DND-41 (cell line): ENCODE measurements around the gene CEP70.
"Not testable (repeated sequence)": the region's sequence is repeated elsewhere in the genome, so short reads cannot be mapped to it uniquely, and the experiment has no call there.

ENCODE experiments used
- ATAC-seq: fragments of 200-7000 bp; cut with Tn5 transposase; 3 replicates; pipeline ENCODE4 v1.9.1; 2021; ENCODE audit warnings: low read depth; ENCODE audit not compliant: insufficient read depth
- DNase-seq: peaks from one replicate; pipeline ENCODE4 v3.0.0-alpha.2; 2020
- H2AFZ ChIP-seq: 2 replicates; pipeline ENCODE4 v1.6.0; 2012; ENCODE audit warnings: low read depth, low read length
- H3K27ac ChIP-seq: 2 replicates; pipeline ENCODE4 v1.5.1; 2012; ENCODE audit warnings: low read length, inconsistent platforms
- H3K27me3 ChIP-seq: fragments of 200-600 bp; sonication (generic); 2 replicates; pipeline ENCODE4 v1.6.0; 2012; ENCODE audit warnings: low read length, mild to moderate bottlenecking, inconsistent platforms; ENCODE audit not compliant: insufficient read depth, poor library complexity
- H3K36me3 ChIP-seq: 2 replicates; pipeline ENCODE4 v1.5.1; 2012; ENCODE audit warnings: low read length, inconsistent platforms; ENCODE audit not compliant: insufficient read depth
- H3K4me1 ChIP-seq: 2 replicates; pipeline ENCODE4 v1.5.1; 2012; ENCODE audit warnings: mild to moderate bottlenecking, low read length; ENCODE audit not compliant: insufficient read depth
- H3K4me2 ChIP-seq: 2 replicates; pipeline ENCODE4 v1.6.0; 2012; ENCODE audit warnings: mild to moderate bottlenecking, moderate library complexity, low read length, inconsistent platforms; ENCODE audit not compliant: insufficient read depth
- H3K4me3 ChIP-seq, 2 experiments: fragments of 200-600 bp in 1 of 2; shearing (Covaris generic) in 1 of 2; 2 replicates each; pipeline ENCODE4 v1.5.1; 2012 to 2016; ENCODE audit warnings: inconsistent platforms in 2 of 2, low read length in 2 of 2, mild to moderate bottlenecking in 2 of 2, low read depth in 1 of 2, moderate library complexity in 1 of 2
- H3K79me2 ChIP-seq: 2 replicates; pipeline ENCODE4 v1.6.0; 2012; ENCODE audit warnings: low read length, inconsistent platforms; ENCODE audit not compliant: insufficient read depth
- H3K9ac ChIP-seq: 2 replicates; pipeline ENCODE4 v1.6.0; 2012; ENCODE audit warnings: low read depth, mild to moderate bottlenecking, inconsistent platforms, low read length, moderate library complexity
- H3K9me3 ChIP-seq: 2 replicates; pipeline ENCODE4 v1.5.1; 2012; ENCODE audit warnings: low read length, moderate library complexity, mild to moderate bottlenecking, inconsistent platforms; ENCODE audit not compliant: insufficient read depth, severe bottlenecking
- H4K20me1 ChIP-seq: 2 replicates; pipeline ENCODE4 v1.6.0; 2012; ENCODE audit warnings: low read length; ENCODE audit not compliant: insufficient read depth
- EZH2 ChIP-seq: IDR thresholded peaks from 3 replicates; pipeline ENCODE4 v1.6.1; 2012; ENCODE audit warnings: borderline replicate concordance, low read depth, mild to moderate bottlenecking, moderate library complexity, low read length, inconsistent platforms; ENCODE audit not compliant: severe bottlenecking
- TF ChIP-seq, protein P1 (sequence below): IDR thresholded peaks from 2 replicates; pipeline ENCODE4 v1.5.1; 2012; ENCODE audit warnings: borderline replicate concordance, low read length, moderate library complexity, mild to moderate bottlenecking; ENCODE audit not compliant: poor library complexity, severe bottlenecking; ENCODE audit errors: extremely low read depth

The CEP70 gene

DNA sequence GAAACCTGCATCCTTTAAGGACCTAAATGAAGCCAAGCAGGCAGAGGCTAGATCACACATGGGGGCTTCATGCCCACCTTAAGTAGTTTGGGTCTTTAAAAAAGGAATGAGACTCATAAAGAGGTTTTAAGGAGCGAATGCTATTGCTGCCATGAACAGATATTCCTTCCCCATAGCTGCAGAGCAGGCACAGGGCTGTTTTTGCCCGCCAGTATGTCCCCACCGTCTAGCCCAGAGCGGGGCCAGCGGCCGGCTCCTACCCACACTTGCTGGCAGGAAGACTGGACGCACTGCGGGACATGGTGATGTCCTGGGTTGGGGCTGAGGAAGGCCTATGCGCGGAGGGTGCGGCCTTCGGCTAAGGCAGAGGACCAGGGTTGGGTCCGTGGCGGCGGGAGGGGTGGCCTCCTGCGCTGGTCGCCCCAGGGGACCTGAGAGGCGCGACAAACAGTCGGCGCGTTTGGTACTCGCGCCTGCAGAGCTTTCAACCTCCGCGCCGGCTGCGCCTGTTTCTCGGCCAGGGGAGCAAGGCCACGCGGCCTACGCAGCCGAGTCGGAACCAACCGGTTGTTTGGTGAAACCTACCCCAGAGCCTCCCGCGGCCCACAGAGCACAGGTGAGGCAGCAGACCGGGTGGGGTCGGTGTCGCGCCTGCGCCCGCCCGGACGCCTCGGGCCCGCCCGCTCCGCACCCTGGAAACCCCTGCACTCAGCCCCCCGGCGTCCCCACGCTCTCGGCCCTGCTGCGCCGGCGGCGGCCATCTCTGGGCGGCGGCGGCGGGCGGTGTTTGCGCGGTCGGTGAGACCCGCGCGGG is 14.5 kb upstream of the CEP70 start, which contains the start of gene FAIM:
Gene FAIM, plus strand, starts transcription at position 450 of the 814 bp plus-strand sequence. CDS start 10,956 bp downstream, outside the sequence.
- Histone ChIP-seq H3K9me3 (no peaks in the 10 kb centered on the region), H3K36me3 (no peaks in the 10 kb centered on the region), H3K9ac (peak within 1 kb of the TSS; percentile 88), H3K4me1 (peaks cover 43% of the 10 kb centered on the region), H4K20me1 (no peaks in the 10 kb centered on the region), H3K27me3 (peaks cover 7% of the 10 kb centered on the region), H3K79me2 (no peaks in the 10 kb centered on the region; the same call in 1 of the 2 replicates), H3K4me2 (peak within 1 kb of the TSS; percentile 71), H3K27ac (peak within 1 kb of the TSS; percentile 82), H2AFZ (peak within 1 kb of the TSS; percentile 91), H3K4me3 (peak within 1 kb of the TSS; percentile 60 to 72)
- TF ChIP-seq, protein P1, sequence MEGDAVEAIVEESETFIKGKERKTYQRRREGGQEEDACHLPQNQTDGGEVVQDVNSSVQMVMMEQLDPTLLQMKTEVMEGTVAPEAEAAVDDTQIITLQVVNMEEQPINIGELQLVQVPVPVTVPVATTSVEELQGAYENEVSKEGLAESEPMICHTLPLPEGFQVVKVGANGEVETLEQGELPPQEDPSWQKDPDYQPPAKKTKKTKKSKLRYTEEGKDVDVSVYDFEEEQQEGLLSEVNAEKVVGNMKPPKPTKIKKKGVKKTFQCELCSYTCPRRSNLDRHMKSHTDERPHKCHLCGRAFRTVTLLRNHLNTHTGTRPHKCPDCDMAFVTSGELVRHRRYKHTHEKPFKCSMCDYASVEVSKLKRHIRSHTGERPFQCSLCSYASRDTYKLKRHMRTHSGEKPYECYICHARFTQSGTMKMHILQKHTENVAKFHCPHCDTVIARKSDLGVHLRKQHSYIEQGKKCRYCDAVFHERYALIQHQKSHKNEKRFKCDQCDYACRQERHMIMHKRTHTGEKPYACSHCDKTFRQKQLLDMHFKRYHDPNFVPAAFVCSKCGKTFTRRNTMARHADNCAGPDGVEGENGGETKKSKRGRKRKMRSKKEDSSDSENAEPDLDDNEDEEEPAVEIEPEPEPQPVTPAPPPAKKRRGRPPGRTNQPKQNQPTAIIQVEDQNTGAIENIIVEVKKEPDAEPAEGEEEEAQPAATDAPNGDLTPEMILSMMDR = no peak
- peak; percentile 6 for TF ChIP-seq EZH2
- ATAC-seq (peak; percentile 76), DNase-seq (peak; percentile 57)

DNA sequence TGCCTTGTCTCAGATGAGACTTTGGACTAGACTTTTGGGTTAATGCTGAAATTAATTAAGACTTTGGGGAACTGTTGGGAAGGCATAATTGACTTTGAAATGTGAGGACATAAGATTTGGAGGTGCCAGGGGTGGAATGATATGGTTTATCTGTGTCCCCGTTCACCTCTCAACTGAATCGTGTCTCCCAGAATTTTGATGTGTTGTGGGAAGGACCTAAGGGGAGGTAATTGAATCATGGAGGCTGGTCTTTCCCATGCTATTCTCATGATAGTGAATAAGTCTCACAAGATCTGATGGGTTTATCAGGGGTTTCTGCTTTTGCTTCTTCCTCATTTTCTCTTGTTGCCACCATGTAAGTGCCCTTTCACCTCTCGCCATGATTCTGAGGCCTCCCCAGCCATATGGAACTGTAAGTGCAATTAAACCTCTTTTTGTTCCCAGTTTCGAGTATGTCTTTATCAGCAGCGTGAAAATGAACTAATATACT is 10.1 kb upstream of the CEP70 start:
- not testable (repeated sequence) for H3K79me2 ChIP-seq, H3K27ac ChIP-seq, H3K9ac ChIP-seq, DNase-seq, H3K36me3 ChIP-seq, H4K20me1 ChIP-seq, ATAC-seq, H2AFZ ChIP-seq, H3K27me3 ChIP-seq, H3K4me2 ChIP-seq, H3K4me3 ChIP-seq, H3K9me3 ChIP-seq
- H3K4me1 ChIP-seq = peaks cover 14% of the 10 kb centered on the region

DNA sequence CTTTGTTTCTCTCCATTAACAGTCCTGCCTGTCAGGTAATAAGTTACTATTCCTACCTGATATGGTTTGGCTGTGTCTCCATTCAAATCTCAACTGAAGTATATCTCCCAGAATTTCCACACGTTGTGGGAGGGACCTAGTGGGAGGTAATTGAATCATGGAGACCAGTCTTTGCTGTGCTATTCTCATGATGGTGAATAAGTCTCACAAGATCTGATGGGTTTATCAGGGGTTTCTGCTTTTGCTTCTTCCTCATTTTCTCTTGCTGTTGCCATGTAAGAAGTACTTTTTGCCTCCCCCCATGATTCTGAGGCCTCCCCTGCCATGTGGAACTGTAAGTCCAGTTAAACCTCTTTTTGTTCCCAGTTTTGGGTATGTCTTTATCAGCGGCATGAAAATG is 7.6 kb upstream of the CEP70 start:
- not testable (repeated sequence) for H2AFZ ChIP-seq, H4K20me1 ChIP-seq, H3K9ac ChIP-seq, H3K4me3 ChIP-seq, H3K27ac ChIP-seq, H3K79me2 ChIP-seq, H3K27me3 ChIP-seq, H3K4me1 ChIP-seq, H3K4me2 ChIP-seq, DNase-seq, H3K36me3 ChIP-seq, ATAC-seq
- peaks cover 14% of the 10 kb centered on the region for H3K9me3 ChIP-seq

DNA sequence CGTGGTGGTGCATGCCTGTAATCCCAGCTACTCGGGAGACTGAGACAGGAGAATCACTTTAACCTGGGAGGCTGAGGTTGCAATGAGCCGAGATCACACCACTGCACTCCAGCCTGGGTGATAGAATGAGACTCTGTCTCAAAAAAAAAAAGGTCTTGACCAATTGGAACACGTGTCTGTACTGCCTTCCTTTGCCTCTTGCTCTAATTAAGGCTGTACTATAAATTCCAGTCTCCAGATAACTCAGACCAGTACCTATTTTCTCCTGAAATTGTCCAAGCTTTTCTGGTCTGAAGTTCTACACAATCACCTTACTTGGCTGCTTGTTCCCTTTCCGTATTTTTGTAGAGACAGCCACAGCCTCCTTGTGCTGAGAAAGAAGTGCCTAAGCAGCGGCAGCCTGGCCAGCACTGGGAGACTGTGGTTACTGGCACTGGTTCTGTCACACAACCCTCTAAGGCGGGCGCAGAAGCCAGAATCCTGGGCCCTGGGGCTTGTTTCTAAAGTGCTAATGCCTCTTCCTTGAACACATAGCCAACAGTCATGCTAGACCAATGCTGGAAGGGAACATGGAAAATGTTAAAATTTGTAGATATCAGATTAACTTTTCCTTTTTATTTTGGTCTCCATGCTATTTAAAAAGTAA is 6.2 kb upstream of the CEP70 start:
- no peaks in the 10 kb centered on the region for H3K79me2 ChIP-seq
- no peak overlapping the region for H3K4me3 ChIP-seq
- TF ChIP-seq, protein P1 = no peak
- TF ChIP-seq EZH2 = no peak
- no peak overlapping the region for H3K4me2 ChIP-seq
- no peak overlapping the region for H3K27ac ChIP-seq
- no peak overlapping the region for H3K9ac ChIP-seq
- ATAC-seq (no peak), DNase-seq (no peak)
- no peak overlapping the region for H2AFZ ChIP-seq
- no peaks in the 10 kb centered on the region for H4K20me1 ChIP-seq
- H3K27me3 ChIP-seq = no peaks in the 10 kb centered on the region
- H3K9me3 ChIP-seq = peaks cover 14% of the 10 kb centered on the region
- H3K36me3 ChIP-seq = no peaks in the 10 kb centered on the region
- H3K4me1 ChIP-seq = peaks cover 5% of the 10 kb centered on the region; the same call in 1 of the 2 replicates
